ENCODE data around the gene ST14.
"Not testable (repeated sequence)": the region's sequence is repeated elsewhere in the genome, so short reads cannot be mapped to it uniquely, and the experiment has no call there.

Gene ST14

GRCh38 chr11:130241713-130242112 lies 82.1 kb downstream of the ST14 start:
- no peak for DNase-seq

DNA sequence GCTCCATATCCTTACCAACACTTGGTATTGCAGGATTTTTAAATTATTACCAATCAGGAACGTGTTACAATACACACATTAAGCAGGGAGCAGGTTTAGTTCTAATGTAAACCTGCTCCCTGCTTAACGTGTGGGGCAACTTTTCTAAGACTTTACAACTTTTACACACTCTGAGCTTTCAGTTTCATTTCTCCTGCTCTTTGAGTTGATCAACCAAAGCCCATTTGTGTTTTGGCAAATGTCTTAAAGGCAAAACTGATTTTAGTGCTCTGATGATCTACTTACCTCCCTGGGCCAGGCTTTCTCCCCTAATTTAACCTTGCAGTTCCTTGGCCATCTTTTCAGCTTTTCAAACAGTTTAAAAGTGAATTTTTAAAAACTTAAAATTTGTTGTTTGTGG lies 84.2 kb downstream of the ST14 start:
- no peak for DNase-seq

DNA sequence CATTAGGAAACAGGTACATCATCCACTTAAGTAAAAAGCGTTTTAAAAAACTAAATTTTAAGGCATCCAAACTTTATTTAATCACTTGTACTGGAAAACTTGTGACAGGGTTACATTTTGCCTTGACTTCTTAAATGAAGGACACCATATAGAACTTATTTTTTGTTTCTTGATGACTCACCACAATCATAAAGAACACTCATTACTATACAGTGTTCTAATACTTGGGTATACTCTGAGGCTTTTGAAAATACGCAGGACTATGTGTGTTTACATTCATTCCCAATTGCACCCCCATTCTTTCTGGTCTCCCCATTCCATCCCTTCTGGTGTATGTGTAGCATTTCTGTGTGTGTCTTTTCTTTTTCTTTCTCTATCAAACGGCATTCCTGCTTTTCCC lies 85.3 kb downstream of the ST14 start:
- no peak for DNase-seq

- DNase-seq: not testable (repeated sequence)
Measured at GRCh38 chr11:130245375-130245774, 85.8 kb downstream of the ST14 start.

DNA sequence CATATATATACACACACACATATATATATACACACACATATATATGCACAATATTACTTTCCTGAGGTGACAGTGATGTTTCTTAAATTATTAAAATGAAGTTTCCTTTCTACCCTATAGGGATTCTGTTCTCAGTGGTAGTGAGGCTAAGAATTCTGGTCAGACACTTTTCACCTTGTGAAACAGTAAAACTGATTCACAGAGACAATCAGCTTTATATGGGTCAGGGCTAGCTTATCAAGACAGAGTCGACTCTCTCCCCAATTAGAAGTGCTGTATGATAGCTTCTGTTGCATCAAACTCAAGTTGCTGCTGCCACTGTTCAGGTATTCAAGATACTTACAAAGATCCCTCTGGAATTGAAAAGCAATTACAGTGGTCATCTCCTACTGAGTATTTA lies 86.7 kb downstream of the ST14 start:
- DNase-seq: no peak

DNA sequence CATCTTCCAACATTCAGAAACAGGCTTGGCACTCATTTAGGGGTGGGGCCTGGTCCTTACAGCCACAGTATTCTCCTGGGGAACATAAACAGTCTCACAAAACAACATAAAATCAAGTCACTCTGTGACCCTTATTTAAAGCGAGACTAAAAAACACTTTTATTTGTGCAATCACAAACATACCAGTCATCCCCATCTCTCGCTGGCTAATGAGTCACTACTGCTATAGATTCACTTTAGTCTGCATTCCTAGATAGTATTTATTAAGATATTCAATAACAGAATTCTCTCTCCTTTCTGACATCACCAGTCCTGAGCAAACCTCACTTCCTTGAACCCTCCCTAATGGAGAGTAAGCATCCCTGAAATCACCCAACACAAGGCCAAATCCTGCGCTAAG lies 87.2 kb downstream of the ST14 start:
- no peak for DNase-seq

- DNase-seq: no peak
Measured at GRCh38 chr11:130247319-130247718, 87.7 kb downstream of the ST14 start.

DNA sequence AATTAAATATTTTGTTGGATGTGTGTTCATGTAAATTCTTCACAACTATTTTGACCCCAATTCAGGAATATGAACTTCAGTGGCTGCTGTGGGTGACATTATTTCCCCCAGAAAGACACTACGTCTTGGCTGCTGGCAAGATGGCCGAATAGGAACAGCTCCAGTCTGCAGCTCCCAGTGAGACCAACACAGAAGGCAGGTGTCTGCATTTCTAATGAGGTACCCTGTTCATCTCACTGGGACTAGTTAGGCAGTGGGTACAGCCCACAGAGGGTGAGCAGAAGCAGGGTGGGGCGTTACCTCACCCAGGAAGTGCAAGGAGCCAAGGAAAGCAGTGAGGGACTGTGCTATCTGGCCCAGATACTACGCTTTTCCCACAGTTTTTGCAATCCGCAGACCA lies 89.8 kb downstream of the ST14 start:
- no peak for DNase-seq

- not testable (repeated sequence) for DNase-seq
Measured at GRCh38 chr11:130249929-130250328, 90.3 kb downstream of the ST14 start.

DNA sequence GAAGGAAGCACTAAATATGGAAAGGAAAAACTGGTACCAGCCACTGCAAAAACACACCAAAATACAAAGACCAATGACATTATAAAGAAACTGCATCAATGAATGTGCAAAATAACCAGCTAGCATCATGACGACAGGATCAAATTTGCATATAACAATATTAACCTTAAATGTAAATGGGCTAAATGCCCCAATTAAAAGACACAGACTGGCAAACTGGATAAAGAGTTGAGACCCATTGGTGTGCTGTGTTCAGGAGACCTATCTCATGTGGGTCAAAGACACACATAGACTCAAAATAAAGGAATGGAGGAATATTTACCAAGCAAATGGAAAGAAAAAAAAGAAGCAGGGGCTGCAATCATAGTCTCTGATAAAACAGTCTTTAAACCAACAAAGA lies 92.2 kb downstream of the ST14 start:
- DNase-seq: not testable (repeated sequence)

All from GOT3 (cell line).